ENCODE results near the gene PGGHG.

DNA sequence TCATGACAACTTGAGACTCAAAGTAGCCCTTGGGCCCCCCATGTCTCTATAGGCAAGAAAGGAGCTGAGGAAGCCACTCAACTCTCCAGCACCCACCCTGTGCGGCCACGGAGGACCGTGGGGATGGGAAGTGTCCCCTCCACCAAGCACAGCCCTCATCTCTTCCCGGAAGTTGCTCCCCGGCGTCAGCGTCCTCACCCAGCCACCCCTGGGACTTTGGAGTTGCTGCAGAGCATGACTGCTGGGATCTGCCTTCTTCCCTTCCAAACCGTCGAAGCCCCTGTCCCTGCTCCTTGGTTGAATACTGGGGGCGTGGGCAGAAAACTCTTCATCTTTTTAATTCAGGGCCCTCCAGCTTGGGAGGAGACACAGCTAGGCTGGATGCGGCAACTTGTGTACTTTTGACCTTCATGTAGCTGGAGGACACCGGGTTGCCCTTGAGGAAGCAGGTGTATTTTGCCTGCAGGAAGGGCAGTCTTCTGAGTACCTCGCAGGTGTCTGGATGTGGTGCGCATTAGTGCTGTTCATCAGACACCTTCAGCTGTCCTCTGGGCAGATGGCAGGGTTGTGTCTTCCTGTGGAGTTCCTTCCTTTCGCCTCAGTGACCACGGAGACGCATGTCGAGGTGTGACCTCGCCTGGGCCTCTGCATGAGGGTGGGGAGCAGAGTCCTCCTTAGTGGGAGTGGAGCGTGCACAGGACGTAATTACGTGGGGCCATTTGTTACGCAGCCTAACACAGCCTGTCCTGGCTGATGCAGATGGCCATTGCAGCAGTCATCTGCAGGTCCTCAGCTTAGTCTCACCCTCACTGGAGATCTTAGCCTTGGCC is 43.9 kb downstream of the PGGHG start:
- TF ChIP-seq CTCF (IDR thresholded peaks at IDR 0.05) (no peak), EP300 (IDR thresholded peaks at IDR 0.05) (no peak), POLR2A (IDR thresholded peaks at IDR 0.05) (no peak)

Data from sigmoid colon (tissue), 4 donors.